Measurements from ENCODE around the gene OR9Q1. TPM values are rescaled to one million over a fixed set of nuclear protein-coding genes. Genes with fewer than 3 reads are reported as not detected.
A peak's percentile ranks its signal among the peaks of the same experiment; 100 is the strongest.

Gene OR9Q1
- total RNA-seq, 1 experiment from 2014 or later, result not detected

GRCh38 chr11:58058276-58059006, 34.8 kb downstream of the OR9Q1 start:
- no peaks in the 10 kb centered on the region for H3K36me3 ChIP-seq
- H3K4me1 ChIP-seq, result peaks cover 18% of the 10 kb centered on the region
- peak overlapping the region; percentile 75 for H3K27ac ChIP-seq
- peak; percentile 42 to 48 for DNase-seq
- no peaks in the 10 kb centered on the region for H3K9me3 ChIP-seq (replicated peaks)
- H3K4me3 ChIP-seq, result no peak overlapping the region
- H3K27me3 ChIP-seq, result no peaks in the 10 kb centered on the region

DNA sequence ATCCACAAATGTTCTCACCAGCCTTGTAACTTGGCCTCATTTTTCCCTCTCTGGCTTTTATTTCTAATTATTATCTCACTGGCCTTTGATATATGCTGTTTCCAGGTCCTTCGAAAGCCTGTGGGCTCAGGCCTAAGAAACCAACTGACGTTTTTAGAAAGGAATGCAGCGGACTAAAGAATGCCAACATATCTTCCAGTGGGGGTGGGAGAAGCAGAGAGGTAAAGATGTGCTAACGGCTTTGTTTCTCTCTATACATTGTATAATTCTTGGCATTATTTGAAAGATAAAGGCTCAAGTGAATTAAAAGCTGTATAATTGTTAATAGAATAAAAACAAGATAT, 35.3 kb downstream of the OR9Q1 start:
- no peaks in the 10 kb centered on the region for H3K9me3 ChIP-seq (replicated peaks)
- no peaks in the 10 kb centered on the region for H3K36me3 ChIP-seq
- peak in 1 of 2 experiments; percentile 67 for DNase-seq
- no peak overlapping the region for H3K4me3 ChIP-seq
- H3K27me3 ChIP-seq, result no peaks in the 10 kb centered on the region
- peaks cover 18% of the 10 kb centered on the region for H3K4me1 ChIP-seq
- H3K27ac ChIP-seq, result peak overlapping the region; percentile 75

- Histone ChIP-seq H3K4me3 (no peak overlapping the region), H3K27me3 (no peaks in the 10 kb centered on the region), H3K27ac (no peak overlapping the region), H3K9me3 (replicated peaks) (no peaks in the 10 kb centered on the region), H3K36me3 (no peaks in the 10 kb centered on the region), H3K4me1 (peaks cover 18% of the 10 kb centered on the region)
- no peak for DNase-seq
Observed at GRCh38 chr11:58060535-58060934, 36.9 kb downstream of the OR9Q1 start.

GRCh38 chr11:58060939-58061672, 37.4 kb downstream of the OR9Q1 start:
- H3K27ac ChIP-seq, result no peak overlapping the region
- no peaks in the 10 kb centered on the region for H3K36me3 ChIP-seq
- H3K9me3 ChIP-seq (replicated peaks), result no peaks in the 10 kb centered on the region
- H3K4me1 ChIP-seq, result peaks cover 18% of the 10 kb centered on the region
- no peak for DNase-seq
- no peaks in the 10 kb centered on the region for H3K27me3 ChIP-seq
- no peak overlapping the region for H3K4me3 ChIP-seq

DNA sequence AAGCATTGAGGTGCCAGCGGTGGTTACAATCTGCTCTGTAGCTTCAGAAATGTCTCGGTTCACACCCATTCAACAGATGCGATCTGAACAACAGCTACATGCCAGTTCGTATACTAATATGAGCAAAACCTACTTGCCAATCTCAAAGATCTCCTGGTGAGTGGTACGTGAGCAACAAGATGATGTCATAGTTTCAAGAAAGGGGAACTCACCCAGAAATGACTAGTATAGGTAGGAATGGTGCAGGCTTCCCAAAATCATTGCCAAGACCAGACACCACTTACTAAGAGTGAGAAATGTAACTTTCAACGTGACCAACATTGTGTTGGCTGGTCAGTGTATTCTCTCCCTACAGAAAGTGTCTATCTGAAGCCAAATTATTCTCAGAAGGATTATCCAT, 38.1 kb downstream of the OR9Q1 start:
- DNase-seq, result no peak
- Histone ChIP-seq H3K36me3 (no peaks in the 10 kb centered on the region), H3K27ac (no peak overlapping the region), H3K4me1 (peaks cover 18% of the 10 kb centered on the region), H3K27me3 (no peaks in the 10 kb centered on the region), H3K9me3 (replicated peaks) (no peaks in the 10 kb centered on the region), H3K4me3 (no peak overlapping the region)

GRCh38 chr11:58067685-58068084, 44.0 kb downstream of the OR9Q1 start:
- H3K36me3 ChIP-seq, result no peaks in the 10 kb centered on the region
- no peaks in the 10 kb centered on the region for H3K4me1 ChIP-seq
- H3K27me3 ChIP-seq, result no peaks in the 10 kb centered on the region
- no peaks in the 10 kb centered on the region for H3K9me3 ChIP-seq (replicated peaks)
- DNase-seq, result no peak
- no peak overlapping the region for H3K4me3 ChIP-seq
- H3K27ac ChIP-seq, result no peak overlapping the region

GRCh38 chr11:58068655-58069054, 45.0 kb downstream of the OR9Q1 start:
- Histone ChIP-seq H3K4me1 (no peaks in the 10 kb centered on the region), H3K27me3 (no peaks in the 10 kb centered on the region), H3K27ac (no peak overlapping the region), H3K9me3 (replicated peaks) (no peaks in the 10 kb centered on the region), H3K4me3 (no peak overlapping the region), H3K36me3 (no peaks in the 10 kb centered on the region)
- DNase-seq, result no peak

DNA sequence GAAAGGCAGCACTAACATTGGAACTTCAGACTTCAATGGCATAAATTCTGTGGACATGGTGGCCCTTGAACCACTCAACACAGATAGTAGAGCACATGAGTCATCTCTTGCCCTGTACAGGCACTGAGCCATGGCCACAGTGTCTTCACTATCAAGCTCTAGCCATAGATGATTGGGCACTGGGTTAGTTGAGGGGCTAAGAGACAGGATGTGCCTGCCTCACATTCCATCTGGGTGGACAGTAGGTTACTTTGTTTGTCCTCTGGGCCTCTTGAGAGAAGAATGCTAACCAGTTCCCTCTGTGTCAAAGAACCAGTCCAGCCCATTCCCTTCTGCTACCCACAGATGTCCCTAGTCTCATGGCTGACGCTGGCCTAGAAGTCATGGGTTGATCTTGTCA, 46.9 kb downstream of the OR9Q1 start:
- no peak for DNase-seq

DNA sequence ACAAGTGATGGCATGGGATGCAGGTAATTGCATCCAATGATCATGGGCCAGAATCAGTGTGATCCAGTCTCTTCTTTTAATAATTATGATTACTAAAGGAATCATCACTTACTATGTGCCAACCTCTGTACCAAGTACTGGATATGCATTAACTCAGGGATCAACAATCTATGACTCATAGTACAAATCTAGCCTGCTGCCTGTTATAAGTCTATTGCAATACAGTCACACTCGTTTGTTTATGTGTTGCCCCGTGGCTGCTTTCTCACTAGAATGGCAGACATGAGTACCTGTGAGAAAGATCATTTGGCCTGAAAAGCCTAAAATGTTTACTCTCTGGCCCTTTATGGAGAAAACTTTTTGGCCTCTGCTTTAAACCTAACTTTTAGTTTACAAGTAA, 52.1 kb downstream of the OR9Q1 start:
- no peak for DNase-seq
- Histone ChIP-seq H3K27me3 (no peaks in the 10 kb centered on the region), H3K4me3 (no peak overlapping the region)

More for the DNA sequence above, 46.9 kb downstream of the OR9Q1 start:
- H3K27ac ChIP-seq, result no peak overlapping the region
- no peaks in the 10 kb centered on the region for H3K27me3 ChIP-seq
- no peak overlapping the region for H3K4me3 ChIP-seq
- no peaks in the 10 kb centered on the region for H3K9me3 ChIP-seq (replicated peaks)
- H3K4me1 ChIP-seq, result no peaks in the 10 kb centered on the region
- no peaks in the 10 kb centered on the region for H3K36me3 ChIP-seq

DNA sequence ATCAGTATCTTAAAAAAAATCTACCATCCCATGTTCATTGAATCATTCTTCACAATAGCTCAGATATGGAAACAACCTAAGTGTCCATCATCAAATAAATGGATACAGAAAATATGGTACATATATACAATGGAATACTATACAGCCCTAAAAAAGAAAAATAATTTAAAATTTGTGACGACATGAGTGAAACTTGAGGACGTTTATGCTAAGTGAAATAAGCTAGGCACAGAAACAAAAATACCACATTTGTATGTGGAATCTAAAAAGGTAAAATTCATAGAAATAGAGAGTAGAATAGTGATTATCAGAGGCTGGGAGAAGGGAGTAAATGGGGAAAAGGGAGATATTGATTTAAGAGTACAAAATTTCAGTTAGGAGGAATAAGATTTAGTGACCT, 62.8 kb downstream of the OR9Q1 start:
- H3K27ac ChIP-seq, result no peak overlapping the region
- H3K4me1 ChIP-seq, result no peaks in the 10 kb centered on the region
- H3K4me3 ChIP-seq, result no peak overlapping the region
- H3K9me3 ChIP-seq (replicated peaks), result no peaks in the 10 kb centered on the region
- H3K27me3 ChIP-seq, result no peaks in the 10 kb centered on the region
- no peaks in the 10 kb centered on the region for H3K36me3 ChIP-seq
- DNase-seq, result no peak

More for the DNA sequence above, 52.1 kb downstream of the OR9Q1 start:
- H3K9me3 ChIP-seq (replicated peaks), result no peaks in the 10 kb centered on the region
- no peaks in the 10 kb centered on the region for H3K4me1 ChIP-seq
- H3K27ac ChIP-seq, result no peak overlapping the region
- H3K36me3 ChIP-seq, result no peaks in the 10 kb centered on the region

DNA sequence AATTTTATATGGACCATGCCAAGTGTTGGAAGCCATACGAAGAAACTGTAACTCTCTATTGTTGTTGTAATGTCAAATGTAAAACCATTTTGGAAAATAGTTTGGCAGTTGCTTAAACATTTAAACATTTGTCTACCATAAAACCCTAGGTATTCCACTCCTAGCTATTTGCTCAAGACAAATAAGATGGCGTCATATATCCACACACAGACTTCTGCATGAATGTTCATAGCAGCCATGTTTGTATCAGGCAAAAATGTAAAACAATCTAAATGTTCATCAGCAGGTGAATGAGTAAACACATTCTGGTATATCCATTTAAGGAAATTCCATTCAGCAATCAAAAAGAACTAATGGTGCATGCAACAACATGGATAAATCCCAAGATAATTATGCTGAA, 73.8 kb downstream of the OR9Q1 start:
- Histone ChIP-seq H3K9me3 (replicated peaks) (no peaks in the 10 kb centered on the region), H3K36me3 (no peaks in the 10 kb centered on the region), H3K4me1 (no peaks in the 10 kb centered on the region), H3K4me3 (no peak overlapping the region), H3K27ac (no peak overlapping the region), H3K27me3 (no peaks in the 10 kb centered on the region)
- no peak for DNase-seq

- no peak for DNase-seq
- no peaks in the 10 kb centered on the region for H3K4me1 ChIP-seq
Observed at GRCh38 chr11:58121096-58121495, 97.4 kb downstream of the OR9Q1 start.

GRCh38 chr11:58125469-58125868, 101.8 kb downstream of the OR9Q1 start, which contains the start of gene OR9I1:
TSS of gene OR9I1 (minus strand) at chr11:58125530. CDS start at chr11:58119444, 6,086 bp downstream.
- H3K27me3 ChIP-seq, result no peaks in the 10 kb centered on the region
- no peak within 1 kb of the TSS for H3K4me3 ChIP-seq
- H3K36me3 ChIP-seq, result no peaks in the 10 kb centered on the region
- no peaks in the 10 kb centered on the region for H3K9me3 ChIP-seq (replicated peaks)
- no peak within 1 kb of the TSS for H3K27ac ChIP-seq
- H3K4me1 ChIP-seq, result no peaks in the 10 kb centered on the region
- DNase-seq, result peak in 1 of 2 experiments; percentile 16

More at GRCh38 chr11:58121096-58121495, 97.4 kb downstream of the OR9Q1 start:
- no peaks in the 10 kb centered on the region; the same call in 1 of the 2 replicates for H3K9me3 ChIP-seq (replicated peaks)
- H3K36me3 ChIP-seq, result no peaks in the 10 kb centered on the region
- H3K27ac ChIP-seq, result no peak overlapping the region
- no peaks in the 10 kb centered on the region; the same call in 1 of the 2 replicates for H3K27me3 ChIP-seq
- H3K4me3 ChIP-seq, result no peak overlapping the region

DNA sequence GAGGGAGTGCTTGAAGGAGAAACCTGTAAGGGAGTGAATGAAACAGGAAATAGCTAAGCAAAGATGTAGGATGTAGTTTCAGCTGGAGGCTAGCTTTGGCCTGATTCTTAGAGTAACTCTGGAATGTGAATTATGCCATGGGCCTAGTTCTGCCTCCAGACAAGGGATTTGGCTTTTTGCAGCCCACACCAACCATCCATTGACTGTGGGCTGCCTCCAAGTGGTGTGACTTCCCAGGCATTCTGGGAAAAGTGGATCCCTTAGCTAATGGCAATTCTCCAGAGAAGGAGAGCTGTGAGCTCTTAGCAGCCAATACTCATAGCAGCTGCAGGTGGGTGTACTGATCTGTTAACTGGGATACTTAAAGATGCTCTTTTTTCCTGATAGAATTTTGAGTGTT, 103.7 kb downstream of the OR9Q1 start:
- H3K27ac ChIP-seq, result no peak overlapping the region
- no peaks in the 10 kb centered on the region for H3K4me1 ChIP-seq
- no peaks in the 10 kb centered on the region for H3K27me3 ChIP-seq
- no peaks in the 10 kb centered on the region for H3K9me3 ChIP-seq (replicated peaks)
- no peak for DNase-seq
- no peaks in the 10 kb centered on the region for H3K36me3 ChIP-seq
- no peak overlapping the region for H3K4me3 ChIP-seq

DNA sequence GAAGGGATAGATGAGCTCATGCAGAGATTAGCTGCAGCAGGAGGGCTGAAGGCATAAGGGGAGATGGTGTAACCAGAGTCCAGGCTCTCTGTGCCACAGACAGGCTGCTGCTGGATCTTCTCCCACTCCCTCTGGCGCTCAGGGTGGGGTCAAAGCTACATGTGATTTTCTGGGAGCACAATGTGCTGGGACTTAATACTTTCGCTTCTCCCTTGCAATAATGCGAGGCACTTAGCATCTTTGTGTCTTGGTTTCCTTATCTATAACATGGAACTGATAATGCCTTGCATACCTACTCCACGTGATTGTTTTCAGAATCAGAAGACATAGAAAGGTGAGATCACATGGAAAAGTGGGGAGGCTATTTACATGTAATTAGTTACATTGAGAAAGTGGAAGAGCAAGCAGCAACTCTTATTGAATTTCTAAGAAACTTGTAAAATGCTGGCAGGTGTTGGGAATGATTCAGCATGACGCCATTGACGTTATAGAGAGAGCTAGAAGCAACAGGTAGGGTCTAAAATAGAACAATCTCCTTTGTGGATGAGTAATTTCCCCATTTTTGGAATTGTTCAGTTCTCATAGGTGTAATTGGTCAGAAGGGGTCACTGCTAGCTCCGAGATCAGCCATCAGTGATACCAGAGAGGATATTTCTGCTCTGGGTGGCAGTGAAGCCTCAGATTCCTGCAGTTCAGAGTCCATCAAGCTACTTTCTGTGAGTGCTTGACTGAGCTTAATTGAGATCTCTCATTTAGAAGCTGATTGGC, 109.8 kb downstream of the OR9Q1 start:
- no peaks in the 10 kb centered on the region for H3K4me1 ChIP-seq
- H3K4me3 ChIP-seq, result no peak overlapping the region
- H3K36me3 ChIP-seq, result no peaks in the 10 kb centered on the region
- no peak overlapping the region for H3K27ac ChIP-seq
- DNase-seq, result no peak
- no peaks in the 10 kb centered on the region for H3K27me3 ChIP-seq
- no peaks in the 10 kb centered on the region for H3K9me3 ChIP-seq (replicated peaks)

Measured in SJCRH30 (cell line).